B cell (primary cell): Measurements from ENCODE around the gene DSCAML1. TPM values are rescaled to one million over a fixed set of nuclear protein-coding genes. Genes with fewer than 3 reads are reported as not detected.

Source experiments
- ATAC-seq: fragments of 200-7000 bp; cut with Tn5 transposase; one replicate; pipeline ENCODE4 v1.10.0; 2021; ENCODE audit warnings: low read depth, mild to moderate bottlenecking, moderate number of reproducible peaks, moderate library complexity
- CTCF ChIA-PET: fragments of 350-600 bp; sonication (Branson Sonifier 250); formaldehyde crosslinking; loops from one replicate; lab custom pipeline; 2021; ENCODE audit warnings: antibody characterized with exemption, inconsistent platforms; lab: Charles Lee
- POLR2A ChIA-PET: fragments of 350-600 bp; sonication (Branson Sonifier 250); formaldehyde crosslinking; loops from one replicate; lab custom pipeline; 2021; ENCODE audit warnings: antibody characterized with exemption; lab: Charles Lee
- DNase-seq: peaks from one replicate; pipeline ENCODE4 v3.0.0; 2013
- H2AFZ ChIP-seq: 2 replicates; pipeline ENCODE4 v1.6.1; 2012; ENCODE audit warnings: mild to moderate bottlenecking, low read depth, low read length; ENCODE audit not compliant: insufficient read depth, poor library complexity, severe bottlenecking
- H3K27ac ChIP-seq, 2 donors: 1 replicate in 1 of 2; 2 replicates in 1 of 2; pipeline ENCODE4 v1.5.1; 2012 to 2013; ENCODE audit warnings: low read length in 2 of 2, mild to moderate bottlenecking in 2 of 2, moderate library complexity in 1 of 2
- H3K27me3 ChIP-seq, 4 experiments: fragments of 200-600 bp in 1 of 4; sonication (generic) in 1 of 4; replicated peaks in 1 of 4; 1 replicate in 2 of 4; 2 replicates in 2 of 4; pipeline versions ENCODE4 v1.6.1 to v1.7.0; 2013 to 2016; ENCODE audit warnings: low read length in 3 of 4, mild to moderate bottlenecking in 2 of 4, mixed read lengths in 1 of 4, moderate library complexity in 1 of 4; ENCODE audit not compliant: insufficient read depth in 4 of 4, control insufficient read depth in 3 of 4; ENCODE audit errors: control extremely low read depth in 1 of 4
- H3K36me3 ChIP-seq, 2 experiments: replicated peaks in 1 of 2; 1 replicate in 1 of 2; 2 replicates in 1 of 2; pipeline versions ENCODE4 v1.6.1 to v1.7.1; 2013; ENCODE audit warnings: low read length in 1 of 2; ENCODE audit not compliant: insufficient read depth in 2 of 2, control insufficient read depth in 1 of 2; ENCODE audit errors: control extremely low read depth in 1 of 2, extremely low read depth in 1 of 2
- H3K4me1 ChIP-seq, 2 donors: fragments of 200-600 bp in 1 of 2; sonication (generic) in 1 of 2; 1 replicate in 1 of 2; 2 replicates in 1 of 2; pipeline versions ENCODE4 v1.5.1 to v1.6.1; 2013 to 2017; ENCODE audit warnings: low read length in 2 of 2; ENCODE audit not compliant: control insufficient read depth in 2 of 2, insufficient read depth in 2 of 2
- H3K4me2 ChIP-seq: replicated peaks from 2 replicates; pipeline ENCODE3; 2012; ENCODE audit warnings: mild to moderate bottlenecking, low read depth, low read length; ENCODE audit not compliant: poor library complexity, severe bottlenecking
- H3K4me3 ChIP-seq, 5 experiments: fragments of 200-600 bp in 1 of 5; sonication (generic) in 1 of 5; 1 replicate in 3 of 5; 2 replicates in 2 of 5; pipeline versions ENCODE4 v1.5.1 to v1.7.0; 2011 to 2016; ENCODE audit warnings: low read length in 4 of 5, mild to moderate bottlenecking in 4 of 5, low read depth in 2 of 5, control low read depth in 1 of 5, moderate library complexity in 1 of 5; ENCODE audit not compliant: insufficient read depth in 1 of 5; ENCODE audit errors: control extremely low read depth in 1 of 5, extremely low read depth in 1 of 5
- H3K79me2 ChIP-seq: fragments of 200-600 bp; sonication (generic); one replicate; pipeline ENCODE4 v1.6.0; 2016; ENCODE audit warnings: low read length; ENCODE audit not compliant: control insufficient read depth, insufficient read depth
- H3K9ac ChIP-seq: fragments of 200-600 bp; sonication (generic); 2 replicates; pipeline ENCODE4 v1.6.1; 2017; ENCODE audit warnings: mild to moderate bottlenecking, low read length, moderate library complexity
- H3K9me3 ChIP-seq, 3 donors: one replicate each; pipeline versions ENCODE4 v1.6.1 to v1.7.1; 2013; ENCODE audit warnings: low read length in 2 of 3; ENCODE audit not compliant: control insufficient read depth in 2 of 3, insufficient read depth in 1 of 3; ENCODE audit errors: control extremely low read depth in 1 of 3
- H4K20me1 ChIP-seq: 2 replicates; pipeline ENCODE4 v1.6.0; 2012; ENCODE audit warnings: mild to moderate bottlenecking, low read length; ENCODE audit not compliant: insufficient read depth, control insufficient read depth, poor library complexity, severe bottlenecking
- H3K27ac Mint-ChIP-seq: one replicate; pipeline ENCODE4 v1.8.0; 2021; ENCODE audit warnings: mixed read lengths
- H3K27me3 Mint-ChIP-seq: one replicate; pipeline ENCODE4 v1.8.0; 2021; ENCODE audit warnings: mixed read lengths
- H3K4me1 Mint-ChIP-seq: one replicate; pipeline ENCODE4 v1.8.0; 2021; ENCODE audit warnings: mixed read lengths
- H3K4me3 Mint-ChIP-seq: one replicate; pipeline ENCODE4 v1.8.0; 2021; ENCODE audit warnings: mixed read lengths
- H3K9me3 Mint-ChIP-seq: one replicate; pipeline ENCODE4 v1.8.0; 2022; ENCODE audit warnings: mixed read lengths; ENCODE audit not compliant: insufficient read depth
- CTCF ChIP-seq: fragments of 200-600 bp; IDR thresholded peaks from one replicate; pipeline ENCODE4 v1.8.0; 2022; ENCODE audit warnings: antibody characterized with exemption, mild to moderate bottlenecking
- EZH2 ChIP-seq: IDR thresholded peaks from 2 replicates; pipeline ENCODE4 v1.6.1; 2012; ENCODE audit warnings: borderline replicate concordance, low read depth, mild to moderate bottlenecking, moderate library complexity, low read length; ENCODE audit not compliant: insufficient read depth, poor library complexity, severe bottlenecking
- WGBS: methylation state at CpG from one replicate; pipeline ENCODE4 v1.1.5; 2013; ENCODE audit warnings: missing lambda C conversion rate; ENCODE audit not compliant: insufficient coverage; 5-methylcytosine and 5-hydroxymethylcytosine counted together
- intact Hi-C: fragments of 100-400 bp; cut with micrococcal nuclease; formaldehyde crosslinking; loops from one replicate; pipeline ENCODE4 v1.10.0; 2022
- polyA plus RNA-seq: library from polyadenylated mRNA; depleted of rRNA; stranded (reverse); fragments of >200 nt; gene quantifications from 2 replicates; pipeline ENCODE4 v1.2.3, GENCODE V29; 2012
- total RNA-seq, 2 donors: library from RNA; stranded (reverse); fragments of 120-200 nt in 1 of 2; gene quantifications; 1 replicate in 1 of 2; 2 replicates in 1 of 2; pipeline versions ENCODE4 v1.2.3 to v1.2.4, GENCODE V29; 2013 to 2022

Gene DSCAML1
- total and polyA plus RNA-seq, 2 donors (not counting 1 experiment from before 2014, with no cell fraction given) = 1.2 to 6.2 TPM

GRCh38 chr11:117505285-117505970 lies 291.6 kb downstream of the DSCAML1 start:
- Histone ChIP-seq H3K27ac (no peak overlapping the region), H4K20me1 (no peaks in the 10 kb centered on the region), H3K4me1 (no peaks in the 10 kb centered on the region), H3K9ac (no peak overlapping the region), H3K4me3 (no peak overlapping the region), H3K36me3 (no peaks in the 10 kb centered on the region), H2AFZ (no peak overlapping the region), H3K4me2 (no peak overlapping the region), H3K27me3 (no peaks in the 10 kb centered on the region), H3K9me3 (peaks cover 0 to 5% (median 0%) of the 10 kb centered on the region in 3 donors), H3K79me2 (no peaks in the 10 kb centered on the region)
- intact Hi-C loops = no loop called here
- ATAC-seq = no peak
- Mint-ChIP-seq H3K27ac (no peak overlapping the region), H3K4me1 (no peaks in the 10 kb centered on the region), H3K27me3 (peaks cover 10% of the 10 kb centered on the region), H3K4me3 (no peak overlapping the region), H3K9me3 (no peaks in the 10 kb centered on the region)
- DNase-seq = no peak
- CTCF ChIA-PET = no interaction called here
- TF ChIP-seq CTCF = no peak
- TF ChIP-seq EZH2 = no peak
- WGBS = 95% methylated on average over 27 of the region's 27 CpGs
- POLR2A ChIA-PET = no interaction called here

GRCh38 chr11:117502779-117503100 lies 294.3 kb downstream of the DSCAML1 start:
- peaks cover 0 to 5% (median 0%) of the 10 kb centered on the region in 3 donors for H3K9me3 ChIP-seq
- H3K27me3 ChIP-seq = no peaks in the 10 kb centered on the region
- H3K27ac Mint-ChIP-seq = no peak overlapping the region
- peaks cover 4% of the 10 kb centered on the region for H3K27me3 Mint-ChIP-seq
- H3K36me3 ChIP-seq = no peaks in the 10 kb centered on the region
- no peaks in the 10 kb centered on the region for H4K20me1 ChIP-seq
- no peak overlapping the region for H3K9ac ChIP-seq
- TF ChIP-seq CTCF (no peak), EZH2 (no peak)
- intact Hi-C loops = no loop called here
- H3K79me2 ChIP-seq = no peaks in the 10 kb centered on the region
- no peak for ATAC-seq
- H3K4me1 Mint-ChIP-seq = no peaks in the 10 kb centered on the region
- H3K4me2 ChIP-seq = no peak overlapping the region
- POLR2A ChIA-PET = no interaction called here
- 94% methylated on average over 10 of the region's 10 CpGs for WGBS
- no peak overlapping the region for H3K4me3 ChIP-seq
- H3K4me1 ChIP-seq = no peaks in the 10 kb centered on the region
- H3K27ac ChIP-seq = no peak overlapping the region
- H2AFZ ChIP-seq = no peak overlapping the region
- no peaks in the 10 kb centered on the region for H3K9me3 Mint-ChIP-seq
- CTCF ChIA-PET = no interaction called here
- no peak overlapping the region for H3K4me3 Mint-ChIP-seq
- DNase-seq = no peak
